Esophagus squamous epithelium (tissue), 4 donors: ENCODE data around the gene DUOXA2.

Experiments used
- CTCF ChIP-seq, 6 experiments: fragments of 450-650 bp in 4 of 6; fragments of 200-600 bp in 2 of 6; sonication (generic) in 2 of 6; IDR thresholded peaks; one replicate each; pipeline ENCODE4 v1.5.1; 2016 to 2019; ENCODE audit warnings: antibody characterized with exemption in 6 of 6, mild to moderate bottlenecking in 4 of 6, moderate library complexity in 4 of 6
- POLR2A ChIP-seq, 4 donors: fragments of 450-650 bp; IDR thresholded peaks; one replicate each; pipeline ENCODE4 v1.6.1; 2017; ENCODE audit warnings: antibody characterized with exemption in 4 of 4, mild to moderate bottlenecking in 4 of 4, moderate library complexity in 3 of 4

- no peak for TF ChIP-seq POLR2A (IDR thresholded peaks at IDR 0.05)
- no peak for TF ChIP-seq CTCF (IDR thresholded peaks at IDR 0.05)
Measured at GRCh38 chr15:45123397-45123796, 9.3 kb downstream of the DUOXA2 start.
